Lower lobe of right lung (tissue), 2 donors: ENCODE measurements around the gene CD200R1L. TPM values are rescaled to one million over a fixed set of nuclear protein-coding genes. Genes with fewer than 3 reads are reported as not detected.

Experiments
- ATAC-seq, 2 donors: fragments of 200-7000 bp; cut with Tn5 transposase; one replicate each; pipeline ENCODE4 v1.9.1; 2020 to 2022; ENCODE audit warnings: mild to moderate bottlenecking in 2 of 2, moderate library complexity in 2 of 2
- DNase-seq: peaks from one replicate; pipeline ENCODE4 v3.0.0-alpha.2; 2020
- H3K27ac ChIP-seq: fragments of 200-600 bp; one replicate; pipeline ENCODE4 v1.8.0; 2022
- H3K27me3 ChIP-seq: fragments of 200-600 bp; one replicate; pipeline ENCODE4 v1.8.0; 2022; ENCODE audit warnings: low read depth
- H3K36me3 ChIP-seq: fragments of 200-600 bp; one replicate; pipeline ENCODE4 v1.8.0; 2022; ENCODE audit warnings: mild to moderate bottlenecking
- H3K4me1 ChIP-seq: fragments of 200-600 bp; one replicate; pipeline ENCODE4 v1.8.0; 2022
- H3K4me3 ChIP-seq: fragments of 200-600 bp; one replicate; pipeline ENCODE4 v1.8.0; 2022; ENCODE audit warnings: mild to moderate bottlenecking
- H3K9me3 ChIP-seq: fragments of 200-600 bp; one replicate; pipeline ENCODE4 v1.8.0; 2022
- intact Hi-C: fragments of 100-400 bp; cut with DNase I; formaldehyde crosslinking; loops from one replicate; pipeline ENCODE4 v1.11.0; 2022
- total RNA-seq: library from RNA; stranded (reverse); fragmentation: NEBNext Ultra II Directional; extraction: Animal tissue kit (Norgen Biotek cat#: 25700); gene quantifications from one replicate; pipeline ENCODE4 v1.2.1, GENCODE V29; 2021
- TF ChIP-seq, protein P1 (sequence below): fragments of 200-600 bp; IDR thresholded peaks from one replicate; pipeline ENCODE4 v1.8.0; 2022; ENCODE audit warnings: antibody characterized with exemption, mild to moderate bottlenecking
- donor health status: DM: no; HTN: yes; CAD: no; lungs with severe emphysema.

The CD200R1L gene
- total RNA-seq, 1 donor from 2014 or later = not detected

GRCh38 chr3:112807685-112808084, 39.0 kb downstream of the CD200R1L start:
- Histone ChIP-seq H3K27me3 (no peaks in the 10 kb centered on the region), H3K4me3 (no peak overlapping the region), H3K4me1 (peaks cover 9% of the 10 kb centered on the region), H3K36me3 (no peaks in the 10 kb centered on the region), H3K9me3 (no peaks in the 10 kb centered on the region), H3K27ac (no peak overlapping the region)
- TF ChIP-seq, protein P1, sequence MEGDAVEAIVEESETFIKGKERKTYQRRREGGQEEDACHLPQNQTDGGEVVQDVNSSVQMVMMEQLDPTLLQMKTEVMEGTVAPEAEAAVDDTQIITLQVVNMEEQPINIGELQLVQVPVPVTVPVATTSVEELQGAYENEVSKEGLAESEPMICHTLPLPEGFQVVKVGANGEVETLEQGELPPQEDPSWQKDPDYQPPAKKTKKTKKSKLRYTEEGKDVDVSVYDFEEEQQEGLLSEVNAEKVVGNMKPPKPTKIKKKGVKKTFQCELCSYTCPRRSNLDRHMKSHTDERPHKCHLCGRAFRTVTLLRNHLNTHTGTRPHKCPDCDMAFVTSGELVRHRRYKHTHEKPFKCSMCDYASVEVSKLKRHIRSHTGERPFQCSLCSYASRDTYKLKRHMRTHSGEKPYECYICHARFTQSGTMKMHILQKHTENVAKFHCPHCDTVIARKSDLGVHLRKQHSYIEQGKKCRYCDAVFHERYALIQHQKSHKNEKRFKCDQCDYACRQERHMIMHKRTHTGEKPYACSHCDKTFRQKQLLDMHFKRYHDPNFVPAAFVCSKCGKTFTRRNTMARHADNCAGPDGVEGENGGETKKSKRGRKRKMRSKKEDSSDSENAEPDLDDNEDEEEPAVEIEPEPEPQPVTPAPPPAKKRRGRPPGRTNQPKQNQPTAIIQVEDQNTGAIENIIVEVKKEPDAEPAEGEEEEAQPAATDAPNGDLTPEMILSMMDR = no peak
- intact Hi-C loops = no loop called here
- DNase-seq (no peak), ATAC-seq (no peak)

DNA sequence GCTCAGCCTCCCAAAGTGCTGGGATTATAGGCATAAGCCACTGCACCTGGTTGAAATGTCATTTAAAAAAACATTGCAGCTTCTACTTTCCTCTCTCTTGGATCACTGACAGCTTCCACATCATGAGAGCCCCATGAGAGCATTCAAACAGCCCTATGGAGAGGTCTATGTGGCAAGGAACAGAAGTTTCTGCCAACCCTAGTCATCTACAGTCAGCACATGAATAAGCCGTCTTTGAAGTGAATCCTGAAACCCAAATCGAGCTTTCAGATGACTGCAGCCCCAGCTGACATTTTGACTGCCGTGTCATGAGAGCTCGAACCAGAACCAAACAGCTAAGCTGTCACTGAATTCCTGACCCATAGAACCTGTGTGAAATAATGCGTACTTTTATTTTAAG, 39.8 kb downstream of the CD200R1L start:
- Histone ChIP-seq H3K9me3 (no peaks in the 10 kb centered on the region), H3K4me1 (peaks cover 1% of the 10 kb centered on the region), H3K27ac (no peak overlapping the region), H3K4me3 (no peak overlapping the region), H3K36me3 (no peaks in the 10 kb centered on the region), H3K27me3 (no peaks in the 10 kb centered on the region)
- intact Hi-C loops = no loop called here
- ATAC-seq (no peak), DNase-seq (no peak)
- TF ChIP-seq, protein P1 = no peak

GRCh38 chr3:112805126-112805525, 41.5 kb downstream of the CD200R1L start:
- no peak for DNase-seq

DNA sequence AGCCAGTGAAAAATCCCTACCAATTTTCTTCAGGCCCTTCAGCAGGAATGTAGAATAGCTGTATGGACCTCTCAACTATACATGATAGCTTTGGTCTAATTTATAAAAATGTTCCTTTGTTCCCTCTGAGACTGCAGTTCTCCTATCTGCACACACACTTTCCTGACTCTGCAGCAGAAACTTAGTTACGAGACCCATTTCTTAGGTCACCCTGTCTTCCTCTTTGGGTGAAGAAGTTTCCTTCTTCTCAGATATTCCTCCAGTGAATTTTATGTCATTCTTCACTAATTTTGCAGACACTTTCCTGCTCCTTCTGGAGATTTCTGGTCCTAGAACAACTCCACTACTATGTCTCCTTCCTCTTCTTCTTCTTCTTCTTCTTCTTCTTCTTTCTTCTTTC, 42.6 kb downstream of the CD200R1L start:
- Histone ChIP-seq H3K27me3 (no peaks in the 10 kb centered on the region), H3K27ac (no peak overlapping the region), H3K36me3 (no peaks in the 10 kb centered on the region), H3K4me1 (no peaks in the 10 kb centered on the region), H3K4me3 (no peak overlapping the region), H3K9me3 (no peaks in the 10 kb centered on the region)
- DNase-seq (no peak), ATAC-seq (no peak)
- TF ChIP-seq, protein P1 = no peak
- intact Hi-C loops = no loop called here

More at GRCh38 chr3:112805126-112805525, 41.5 kb downstream of the CD200R1L start:
- ATAC-seq = no peak
- Histone ChIP-seq H3K9me3 (no peaks in the 10 kb centered on the region), H3K36me3 (no peaks in the 10 kb centered on the region), H3K4me1 (no peaks in the 10 kb centered on the region), H3K4me3 (no peak overlapping the region), H3K27ac (no peak overlapping the region), H3K27me3 (no peaks in the 10 kb centered on the region)
- intact Hi-C loops = no loop called here
- TF ChIP-seq, protein P1 = no peak

DNA sequence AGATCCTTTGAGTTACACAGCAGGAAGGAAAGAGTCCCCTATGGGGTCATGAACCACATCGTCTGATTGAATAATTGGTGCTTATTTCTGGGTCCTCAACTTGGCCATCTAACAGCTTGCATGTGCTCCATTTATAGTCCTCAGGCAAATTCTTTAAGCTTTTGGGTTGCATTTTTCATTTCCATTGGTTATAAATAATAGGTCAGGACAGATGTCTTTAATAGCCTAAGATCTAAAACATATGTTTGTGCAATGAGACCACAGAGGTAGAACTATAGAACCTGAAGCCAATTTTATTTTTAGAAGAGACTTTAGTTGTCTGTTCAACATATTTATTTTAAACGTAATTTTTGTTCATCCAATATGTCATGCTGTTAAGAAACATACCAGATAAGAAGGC, 43.2 kb downstream of the CD200R1L start:
- Histone ChIP-seq H3K36me3 (no peaks in the 10 kb centered on the region), H3K4me3 (no peak overlapping the region), H3K9me3 (no peaks in the 10 kb centered on the region), H3K4me1 (no peaks in the 10 kb centered on the region), H3K27me3 (no peaks in the 10 kb centered on the region), H3K27ac (no peak overlapping the region)
- DNase-seq (no peak), ATAC-seq (no peak)
- TF ChIP-seq, protein P1 = no peak
- intact Hi-C loops = no loop called here

- intact Hi-C loops = no loop called here
- TF ChIP-seq, protein P1 = no peak
- no peak for ATAC-seq
- H3K36me3 ChIP-seq = no peaks in the 10 kb centered on the region
- H3K4me1 ChIP-seq = no peaks in the 10 kb centered on the region
- no peak overlapping the region for H3K27ac ChIP-seq
- H3K4me3 ChIP-seq = no peak overlapping the region
- no peaks in the 10 kb centered on the region for H3K9me3 ChIP-seq
- H3K27me3 ChIP-seq = no peaks in the 10 kb centered on the region
- DNase-seq = no peak
Observed at GRCh38 chr3:112802338-112802737, 44.3 kb downstream of the CD200R1L start.
